ENCODE measurements around the gene SFT2D2.

SFT2D2 gene

DNA sequence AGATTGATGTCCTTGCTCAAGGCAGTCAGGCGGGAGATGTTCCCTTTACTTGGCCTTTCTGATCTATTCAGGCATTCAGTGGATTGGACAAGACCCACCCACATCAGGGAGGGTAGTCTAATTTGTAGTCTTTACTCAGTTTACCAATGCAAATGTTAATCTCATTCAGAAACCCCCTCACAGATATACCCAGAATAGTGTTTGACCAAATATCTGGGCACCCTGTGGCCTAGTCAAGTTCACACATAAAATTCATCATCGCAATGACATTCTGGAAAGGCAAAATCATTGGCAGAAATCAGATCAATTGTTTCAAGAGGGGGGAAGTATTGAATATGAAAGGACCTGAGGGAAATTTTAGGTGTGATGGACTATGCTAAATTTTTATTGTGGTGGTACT, 12.5 kb upstream of the SFT2D2 start:
- Mint-ChIP-seq H3K4me3 (no peak overlapping the region), H3K9me3 (peaks cover 15 to 18% of the 10 kb centered on the region in 2 donors), H3K27ac (no peak overlapping the region)

DNA sequence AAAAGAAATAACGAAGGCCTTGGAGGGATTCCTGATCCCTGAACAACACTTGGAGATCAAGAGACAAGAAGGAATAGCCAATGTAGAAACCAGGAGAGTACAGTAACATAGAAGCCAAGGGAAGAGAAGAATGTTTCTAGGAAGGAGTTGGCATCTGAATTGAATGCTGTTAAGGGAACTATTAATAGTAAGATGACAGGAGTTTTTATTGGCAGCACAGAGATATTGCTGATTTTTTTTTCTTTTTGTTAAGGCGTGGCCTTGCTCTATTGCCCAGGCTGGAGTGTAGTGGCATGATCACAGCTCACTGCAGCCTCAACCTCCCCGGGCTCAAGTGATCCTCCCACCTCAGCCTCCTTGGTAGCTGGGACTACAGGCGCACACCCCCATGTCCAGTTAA, 9.6 kb upstream of the SFT2D2 start:
- Mint-ChIP-seq H3K9me3 (peaks cover 12 to 16% of the 10 kb centered on the region in 2 donors), H3K27ac (no peak overlapping the region), H3K4me3 (no peak overlapping the region), H3K4me1 (peaks cover 11% of the 10 kb centered on the region), H3K27me3 (no peaks in the 10 kb centered on the region)
- ATAC-seq (no peak), DNase-seq (no peak)

More for the DNA sequence above, 12.5 kb upstream of the SFT2D2 start:
- ATAC-seq (no peak), DNase-seq (no peak)
- H3K4me1 Mint-ChIP-seq = no peaks in the 10 kb centered on the region
- H3K27me3 Mint-ChIP-seq = no peaks in the 10 kb centered on the region

DNA sequence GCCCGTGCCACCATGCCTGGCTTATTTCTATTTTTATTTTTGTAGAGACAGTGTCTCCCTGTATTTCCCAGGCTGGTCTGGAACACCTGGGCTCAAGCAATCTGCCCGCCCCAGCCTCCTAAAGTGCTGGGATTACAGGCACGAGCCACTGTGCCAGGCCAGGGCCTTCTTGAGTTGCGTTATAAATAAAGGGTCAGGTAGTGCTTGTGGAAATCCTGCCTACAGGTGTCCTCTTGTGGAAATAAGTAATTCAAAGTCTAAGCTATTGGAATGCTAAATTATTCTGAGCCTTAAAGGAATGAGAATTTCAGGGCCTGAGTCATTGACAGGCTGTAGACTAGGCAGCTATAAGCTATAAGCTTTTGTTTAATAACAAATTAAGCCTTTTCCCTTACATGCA, 8.1 kb upstream of the SFT2D2 start:
- Mint-ChIP-seq H3K4me1 (peaks cover 11% of the 10 kb centered on the region), H3K4me3 (no peak overlapping the region), H3K9me3 (peaks cover 7% of the 10 kb centered on the region in 2 donors), H3K27ac (no peak overlapping the region), H3K27me3 (no peaks in the 10 kb centered on the region)
- no peak for ATAC-seq
- no peak for DNase-seq

DNA sequence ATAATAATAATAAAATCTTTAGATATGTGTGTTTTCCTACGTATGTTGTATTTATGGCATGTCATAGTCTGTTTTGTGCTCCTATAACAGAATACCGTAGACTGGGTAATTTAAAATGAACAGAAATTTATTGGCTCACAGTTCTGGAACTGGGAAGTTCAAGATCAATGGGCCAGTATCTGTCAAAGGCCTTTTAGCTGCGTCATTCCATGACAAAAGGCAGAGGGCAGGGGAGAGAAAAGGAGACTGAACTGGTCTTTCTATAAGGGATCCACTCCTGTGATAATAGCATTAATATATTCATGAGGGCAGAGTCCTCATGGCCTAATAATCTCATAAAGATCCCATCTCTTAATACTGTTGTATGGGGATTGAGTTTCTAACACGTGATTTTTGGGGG, 7.1 kb upstream of the SFT2D2 start:
- DNase-seq (no peak), ATAC-seq (no peak)
- H3K27me3 Mint-ChIP-seq = no peaks in the 10 kb centered on the region
- H3K9me3 Mint-ChIP-seq = peaks cover 0 to 5% of the 10 kb centered on the region in 2 donors
- H3K27ac Mint-ChIP-seq = no peak overlapping the region
- peaks cover 11% of the 10 kb centered on the region for H3K4me1 Mint-ChIP-seq
- H3K4me3 Mint-ChIP-seq = no peak overlapping the region

DNA sequence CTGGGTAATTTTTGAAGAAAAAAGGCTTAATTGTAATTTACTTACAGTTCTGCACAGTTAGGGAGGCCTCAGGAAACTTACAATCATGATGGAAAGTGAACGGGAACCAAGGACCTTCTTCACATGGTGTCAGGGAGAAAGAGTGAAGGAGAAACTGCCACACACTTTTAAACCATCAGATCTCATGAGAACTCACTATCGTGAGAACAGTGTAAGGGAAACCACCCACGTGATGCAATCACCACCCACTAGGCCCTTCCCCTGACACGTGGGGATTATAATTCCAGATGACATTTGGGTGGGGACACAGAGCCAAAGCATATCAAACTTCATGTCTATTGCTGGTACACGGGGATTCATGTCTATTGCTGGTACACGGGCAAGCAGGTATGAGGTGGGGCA, 5.3 kb upstream of the SFT2D2 start:
- Mint-ChIP-seq H3K4me1 (peaks cover 24% of the 10 kb centered on the region), H3K27me3 (no peaks in the 10 kb centered on the region), H3K27ac (peak overlapping the region; percentile 85 to 93), H3K4me3 (peak overlapping the region; percentile 73 to 87), H3K9me3 (peaks cover 6 to 9% of the 10 kb centered on the region in 2 donors)
- ATAC-seq (peak; percentile 74), DNase-seq (peak in 1 of 2 donors; percentile 31)

DNA sequence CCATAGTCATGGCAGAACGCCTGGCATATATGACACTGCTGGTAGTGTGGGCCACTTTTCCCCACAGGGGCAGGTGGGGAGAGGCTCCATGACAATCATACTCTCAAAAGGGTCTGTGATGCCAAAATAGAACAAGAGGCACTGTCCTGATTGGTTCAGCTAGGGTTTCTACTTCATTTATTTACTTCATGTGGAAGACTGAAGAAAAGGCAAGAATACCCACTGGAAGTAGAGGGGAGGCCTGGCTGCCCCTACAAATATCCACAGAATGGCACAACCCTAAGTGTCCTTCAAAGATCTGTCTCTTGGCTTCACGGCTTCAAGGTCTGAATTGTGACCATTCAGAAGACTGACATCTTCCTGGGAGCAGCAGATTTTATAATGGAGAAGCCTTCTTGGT, 4.5 kb upstream of the SFT2D2 start:
- H3K4me3 Mint-ChIP-seq = no peak overlapping the region
- H3K4me1 Mint-ChIP-seq = peaks cover 25% of the 10 kb centered on the region
- DNase-seq = no peak
- H3K27ac Mint-ChIP-seq = no peak overlapping the region
- H3K9me3 Mint-ChIP-seq = peaks cover 6 to 9% of the 10 kb centered on the region in 2 donors
- H3K27me3 Mint-ChIP-seq = no peaks in the 10 kb centered on the region
- no peak for ATAC-seq

DNA sequence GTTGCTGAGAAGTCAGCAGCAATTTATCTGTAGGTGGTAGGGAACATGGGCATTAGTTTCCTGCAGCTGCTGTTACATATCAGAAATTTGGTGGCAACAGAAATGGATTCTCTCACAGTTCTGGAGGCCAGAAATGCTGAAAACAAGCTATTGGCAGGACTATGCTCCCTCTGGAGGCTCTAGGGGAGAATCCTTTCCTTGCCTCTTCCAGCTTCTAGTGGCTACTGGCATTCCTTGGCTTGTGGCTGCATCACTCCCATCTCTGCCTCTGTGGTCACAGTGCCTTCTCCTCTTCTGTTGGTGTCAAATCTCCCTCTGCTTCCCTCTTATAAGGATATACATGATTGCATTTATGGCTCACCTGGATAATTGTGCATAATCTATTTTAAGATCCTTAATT, 2.5 kb upstream of the SFT2D2 start:
- no peak for DNase-seq
- no peak for ATAC-seq
- Mint-ChIP-seq H3K4me3 (no peak overlapping the region), H3K9me3 (peaks cover 6 to 9% of the 10 kb centered on the region in 2 donors), H3K27ac (no peak overlapping the region), H3K27me3 (no peaks in the 10 kb centered on the region), H3K4me1 (peaks cover 40% of the 10 kb centered on the region)

DNA sequence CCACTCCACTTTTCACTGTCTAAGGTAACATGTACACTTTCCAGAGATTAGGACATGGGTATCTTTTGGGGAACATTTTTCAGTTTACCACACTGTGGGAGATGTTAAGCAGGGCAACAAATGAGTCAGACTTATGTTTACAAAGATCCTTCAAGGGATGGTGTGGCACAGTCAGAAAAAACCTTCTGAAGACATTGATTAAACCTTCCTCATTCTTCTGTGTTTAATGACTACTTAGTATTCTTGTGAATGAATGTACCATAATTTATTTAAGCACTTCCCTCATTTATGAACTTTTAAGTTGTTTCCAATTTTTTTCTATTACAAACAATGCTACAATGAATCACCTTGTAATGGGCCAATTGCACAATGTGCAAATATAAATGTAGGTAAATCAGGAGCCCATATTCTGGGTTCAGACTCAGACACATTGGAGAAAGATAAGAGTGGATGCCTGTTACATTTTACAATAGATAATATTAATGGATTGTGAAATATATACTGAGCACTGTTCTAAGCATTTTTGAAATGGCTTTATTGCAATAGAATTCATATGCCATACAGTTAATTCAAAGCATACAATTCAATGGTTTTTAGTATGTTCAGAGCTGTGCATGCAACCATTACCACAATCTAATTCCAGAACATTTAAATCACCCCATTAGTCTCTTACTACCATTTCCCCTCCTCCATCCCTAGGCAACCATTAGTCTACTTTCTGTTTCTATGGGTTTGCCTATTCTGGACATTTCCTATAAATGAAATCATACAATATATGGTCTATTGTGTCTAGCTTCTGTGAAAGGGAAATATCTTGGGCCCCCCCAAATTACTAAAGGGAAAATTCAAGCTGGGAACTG, 1.9 kb upstream of the SFT2D2 start:
- H3K4me1 Mint-ChIP-seq = peaks cover 47% of the 10 kb centered on the region
- H3K4me3 Mint-ChIP-seq = no peak overlapping the region
- H3K9me3 Mint-ChIP-seq = peaks cover 6 to 9% of the 10 kb centered on the region in 2 donors
- ATAC-seq (no peak), DNase-seq (no peak)
- no peak overlapping the region for H3K27ac Mint-ChIP-seq
- no peaks in the 10 kb centered on the region for H3K27me3 Mint-ChIP-seq

DNA sequence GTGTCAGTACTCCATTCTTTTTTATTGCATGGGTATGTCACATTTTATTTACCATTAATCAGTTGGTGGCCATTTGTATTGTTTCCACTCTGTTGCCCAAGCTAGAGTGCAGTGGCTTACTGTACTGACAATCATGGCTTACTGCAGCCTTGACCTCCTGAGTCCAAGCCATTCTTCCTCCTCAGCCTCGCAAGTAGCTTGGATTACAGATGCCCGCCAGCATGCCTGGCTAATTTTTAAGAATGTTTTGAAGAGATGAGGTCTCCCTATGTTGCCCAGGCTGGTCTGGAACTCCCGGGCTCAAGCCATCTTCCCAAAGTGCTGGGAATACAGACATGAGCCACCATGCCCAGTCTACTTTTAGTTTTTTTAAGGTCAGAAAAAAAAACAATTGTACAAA, 813 bp upstream of the SFT2D2 start:
- ATAC-seq (no peak), DNase-seq (no peak)
- Mint-ChIP-seq H3K27me3 (no peaks in the 10 kb centered on the region), H3K27ac (no peak overlapping the region), H3K9me3 (peaks cover 6 to 9% of the 10 kb centered on the region in 2 donors), H3K4me1 (peaks cover 57% of the 10 kb centered on the region), H3K4me3 (peak overlapping the region; percentile 92 to 93)

DNA sequence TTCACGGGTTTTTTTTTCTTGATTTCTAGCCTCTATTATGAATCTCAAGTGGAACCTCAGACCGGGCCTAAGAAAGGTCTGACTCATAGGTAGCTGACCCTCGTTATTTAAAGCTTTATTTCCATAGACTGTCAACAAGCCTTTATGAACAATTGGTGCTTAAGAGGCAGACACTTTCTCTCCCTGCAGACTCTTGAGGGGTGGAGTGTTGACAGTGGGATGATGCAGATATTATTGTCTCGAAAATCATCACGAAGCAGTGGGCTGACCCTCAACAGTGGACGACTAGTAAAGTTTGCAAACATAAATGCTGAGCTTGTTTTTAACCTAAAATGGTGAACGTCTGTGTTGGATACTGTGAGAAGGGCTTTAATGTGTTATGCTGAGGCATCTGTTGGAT, 1.8 kb downstream of the SFT2D2 start:
- peak overlapping the region; percentile 92 to 93 for H3K4me3 Mint-ChIP-seq
- DNase-seq (no peak), ATAC-seq (no peak)
- H3K9me3 Mint-ChIP-seq = peaks cover 6 to 9% of the 10 kb centered on the region in 2 donors
- H3K4me1 Mint-ChIP-seq = peaks cover 50% of the 10 kb centered on the region
- no peaks in the 10 kb centered on the region for H3K27me3 Mint-ChIP-seq
- H3K27ac Mint-ChIP-seq = no peak overlapping the region

DNA sequence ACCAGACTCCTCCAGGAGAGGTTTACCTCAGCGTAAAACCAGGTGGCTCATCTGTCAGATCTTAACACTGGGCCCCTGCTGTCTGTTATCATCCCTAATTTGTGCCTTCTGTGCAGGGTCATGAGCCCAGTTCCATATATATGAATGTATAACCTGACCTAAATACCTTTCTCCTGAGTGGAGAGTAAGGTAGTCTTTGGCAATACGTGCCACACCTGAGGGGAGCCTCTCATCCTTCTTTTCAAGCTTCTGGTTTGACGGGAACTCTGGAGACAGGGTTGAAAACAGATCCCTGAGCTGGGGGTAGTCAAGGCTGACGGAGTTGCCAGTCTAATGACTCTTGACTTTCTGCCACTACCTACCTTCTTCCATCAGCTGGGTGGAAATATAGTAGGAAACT, 4.1 kb downstream of the SFT2D2 start:
- ATAC-seq = no peak
- H3K27me3 Mint-ChIP-seq = no peaks in the 10 kb centered on the region
- no peak for DNase-seq
- peaks cover 0 to under 1% of the 10 kb centered on the region in 2 donors for H3K9me3 Mint-ChIP-seq
- H3K4me3 Mint-ChIP-seq = no peak overlapping the region
- H3K4me1 Mint-ChIP-seq = peaks cover 63% of the 10 kb centered on the region
- no peak overlapping the region for H3K27ac Mint-ChIP-seq

DNA sequence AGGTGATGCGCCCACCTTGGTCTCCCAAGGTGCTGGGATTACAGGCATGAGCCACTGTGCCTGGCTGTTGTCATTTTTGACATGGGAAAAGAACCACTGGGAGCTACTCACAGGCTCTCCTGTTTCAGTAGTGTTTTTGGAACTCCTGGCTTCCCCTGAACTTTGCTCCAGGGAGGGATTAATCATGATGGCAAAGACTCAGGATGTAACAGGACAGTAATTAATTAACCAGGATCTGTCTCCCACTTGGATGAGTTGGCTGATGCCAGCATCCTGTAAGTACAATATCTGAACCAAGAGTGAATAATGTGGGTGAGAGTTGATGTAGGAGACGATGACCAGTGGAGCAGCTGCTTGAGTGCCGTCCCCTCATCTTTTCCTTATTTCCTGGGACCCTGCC, 4.9 kb downstream of the SFT2D2 start:
- H3K4me1 Mint-ChIP-seq = peaks cover 64% of the 10 kb centered on the region
- no peaks in the 10 kb centered on the region for H3K9me3 Mint-ChIP-seq
- H3K4me3 Mint-ChIP-seq = no peak overlapping the region
- no peak overlapping the region for H3K27ac Mint-ChIP-seq
- DNase-seq (no peak), ATAC-seq (no peak)
- H3K27me3 Mint-ChIP-seq = no peaks in the 10 kb centered on the region

DNA sequence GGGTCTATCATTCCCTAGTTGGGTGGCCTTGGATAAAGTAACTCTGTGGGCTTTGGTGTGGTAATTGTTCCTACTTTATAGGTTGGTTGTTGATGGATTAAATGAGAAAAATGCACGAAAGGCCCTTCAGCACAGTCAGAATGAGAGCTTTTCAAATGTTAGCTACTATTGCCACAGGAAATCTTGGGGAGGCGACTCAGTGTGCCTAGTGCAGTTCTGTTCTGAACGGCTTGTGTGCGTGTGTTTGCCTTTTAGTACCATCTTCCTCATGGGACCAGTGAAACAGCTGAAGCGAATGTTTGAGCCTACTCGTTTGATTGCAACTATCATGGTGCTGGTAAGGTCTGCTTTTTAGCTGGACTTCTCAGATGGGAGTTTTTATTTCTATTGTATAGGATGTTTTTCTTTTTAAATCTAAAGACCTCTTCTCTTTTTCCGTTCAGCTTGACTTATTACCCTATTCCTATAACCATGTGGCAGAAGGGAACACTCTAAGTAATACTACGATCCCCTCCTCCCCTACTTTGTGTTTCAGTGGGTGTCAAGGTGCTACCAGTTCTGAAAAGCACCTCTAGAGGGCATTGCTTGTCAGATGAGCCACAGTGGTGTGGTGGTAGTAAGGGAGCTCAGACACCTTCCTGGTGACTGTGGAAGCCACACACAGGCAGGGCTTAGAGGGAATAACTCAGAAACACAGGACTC, 9.2 kb downstream of the SFT2D2 start:
- H3K4me1 Mint-ChIP-seq = peaks cover 54% of the 10 kb centered on the region
- peak; percentile 42 to 53 for DNase-seq
- no peaks in the 10 kb centered on the region for H3K27me3 Mint-ChIP-seq
- H3K4me3 Mint-ChIP-seq = no peak overlapping the region
- no peak overlapping the region for H3K27ac Mint-ChIP-seq
- H3K9me3 Mint-ChIP-seq = no peaks in the 10 kb centered on the region
- ATAC-seq = peak; percentile 90

DNA sequence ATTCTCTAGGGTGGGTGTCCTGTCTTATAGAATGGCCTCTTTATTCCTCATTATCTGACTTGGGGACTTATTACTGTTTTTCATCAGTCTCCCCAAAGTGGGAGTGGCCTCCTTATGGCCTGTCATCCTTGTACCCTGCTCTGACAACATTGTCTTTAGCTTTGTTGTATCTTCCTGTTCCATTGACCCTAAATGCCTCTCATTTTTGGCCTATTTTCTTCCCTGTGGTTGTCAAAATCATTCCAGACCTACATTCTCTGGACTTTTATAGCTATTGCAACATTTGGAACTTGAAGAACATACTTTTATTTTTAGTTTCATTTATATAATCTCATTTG, 9.7 kb downstream of the SFT2D2 start:
- H3K27ac Mint-ChIP-seq = no peak overlapping the region
- H3K9me3 Mint-ChIP-seq = no peaks in the 10 kb centered on the region
- H3K4me3 Mint-ChIP-seq = no peak overlapping the region
- peaks cover 54% of the 10 kb centered on the region for H3K4me1 Mint-ChIP-seq
- H3K27me3 Mint-ChIP-seq = no peaks in the 10 kb centered on the region
- DNase-seq (no peak), ATAC-seq (peak; percentile 16)

DNA sequence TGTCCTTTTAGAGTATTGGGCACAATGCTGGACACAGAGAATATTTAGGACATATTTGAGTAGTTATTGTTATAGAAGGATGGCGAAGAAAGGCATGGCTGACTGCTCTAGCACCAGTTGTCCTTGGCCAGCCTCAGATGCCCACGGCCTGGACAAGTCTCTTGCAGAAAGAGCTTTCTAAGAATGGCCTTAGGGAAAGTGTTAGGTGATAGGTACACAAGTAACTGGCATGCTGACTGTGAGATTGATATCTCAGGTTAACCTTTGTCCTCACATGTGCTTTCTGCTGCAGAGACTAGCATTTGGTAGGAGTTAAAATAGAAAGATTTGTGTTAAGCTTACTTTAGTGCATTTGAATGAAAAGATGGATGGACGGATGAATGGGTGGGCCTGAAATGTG, 10.1 kb downstream of the SFT2D2 start:
- Mint-ChIP-seq H3K9me3 (no peaks in the 10 kb centered on the region), H3K27me3 (no peaks in the 10 kb centered on the region), H3K4me1 (peaks cover 54% of the 10 kb centered on the region), H3K27ac (no peak overlapping the region), H3K4me3 (no peak overlapping the region)
- no peak for ATAC-seq
- DNase-seq = no peak

DNA sequence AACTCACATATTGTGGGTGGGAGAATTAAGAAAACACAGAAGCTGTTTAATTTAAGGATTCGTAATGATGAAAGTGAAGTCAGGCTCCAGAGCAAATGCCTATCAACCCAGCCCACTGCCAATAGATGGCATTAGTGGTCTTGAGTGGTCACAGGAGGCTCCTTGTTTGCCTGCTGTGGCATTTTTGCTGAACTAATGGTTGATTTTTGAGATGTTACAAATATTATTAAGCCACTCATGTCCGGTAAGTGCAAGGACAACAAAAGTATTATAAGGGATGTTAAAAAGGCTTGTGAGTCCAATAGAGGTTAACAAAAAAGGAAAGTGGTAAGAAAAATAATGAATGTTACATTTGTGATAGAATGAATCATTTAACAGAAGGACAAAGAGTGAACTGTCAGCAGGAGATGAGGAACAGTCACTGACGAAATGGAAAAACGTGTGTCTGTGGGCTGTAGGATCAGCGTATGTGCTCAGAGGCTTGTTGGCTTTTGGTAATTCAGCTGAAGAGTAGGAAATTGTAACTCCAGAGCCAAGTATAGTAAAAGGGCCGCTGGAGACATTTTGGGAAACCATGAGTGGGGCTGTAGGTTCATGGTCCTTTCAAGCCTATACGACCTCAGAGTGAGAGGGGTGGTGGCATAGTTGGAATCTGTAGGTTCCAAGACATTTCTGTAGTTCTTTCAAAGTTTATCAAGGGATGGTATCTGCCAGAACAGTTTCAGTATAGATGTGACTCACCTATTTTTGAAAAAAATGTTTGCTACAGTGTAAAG, 11.2 kb downstream of the SFT2D2 start:
- H3K4me1 Mint-ChIP-seq = peaks cover 54% of the 10 kb centered on the region
- no peaks in the 10 kb centered on the region for H3K9me3 Mint-ChIP-seq
- ATAC-seq = peak; percentile 87
- DNase-seq = peak in 1 of 2 donors; percentile 21
- H3K27me3 Mint-ChIP-seq = no peaks in the 10 kb centered on the region
- H3K27ac Mint-ChIP-seq = peak overlapping the region in 1 of 2 donors; percentile 81
- H3K4me3 Mint-ChIP-seq = peak overlapping the region; percentile 34 to 43

Measured in stimulated activated naive CD8-positive, alpha-beta T cell treated with anti-CD3 and anti-CD28 coated beads, Interleukin-15, amount 100 ng/mL, for 72 hours (primary cell).